ENCODE data around the gene OSBPL6. TPM values are rescaled to one million over a fixed set of nuclear protein-coding genes. Genes with fewer than 3 reads are reported as not detected.

Gene OSBPL6
- total RNA-seq, 2 donors from 2014 or later: 0.95 to 4.6 TPM

- Histone ChIP-seq H3K9me3 (no peaks in the 10 kb centered on the region), H3K27me3 (replicated peaks; ENCODE audit: insufficient read depth) (no peaks in the 10 kb centered on the region), H3K4me3 (no peak overlapping the region), H3K4me1 (ENCODE audit: control insufficient read depth in 1 of 2, low read depth in 2 of 2) (no peaks in the 10 kb centered on the region), H3K27ac (no peak overlapping the region), H3K36me3 (no peaks in the 10 kb centered on the region)
- DNase-seq (ENCODE audit: low spot score) (no peak), ATAC-seq (ENCODE audit: insufficient number of reproducible peaks, low FRiP score, low read depth) (no peak)
- no peak for TF ChIP-seq CTCF (IDR thresholded peaks at IDR 0.05)
These were observed 30.9 kb downstream of the OSBPL6 start for GRCh38 chr2:178225006-178225805.

DNA sequence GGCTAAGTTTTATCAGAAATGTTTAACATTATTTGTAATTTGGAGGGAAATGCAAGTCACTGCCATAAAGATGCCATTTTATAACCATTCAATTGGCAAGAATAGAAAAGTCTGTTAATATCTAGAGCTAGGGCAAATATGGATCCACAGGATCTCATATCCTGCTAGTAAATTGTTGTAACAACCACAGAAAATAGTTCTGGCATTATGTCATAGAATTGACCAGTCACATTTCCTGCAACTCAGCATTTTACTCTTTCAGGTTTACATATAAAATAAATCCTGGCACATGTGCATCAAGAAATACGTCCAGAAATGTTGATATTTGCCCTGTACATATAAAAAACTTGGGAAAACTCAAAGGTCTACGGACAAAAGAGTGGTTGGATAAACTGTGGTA is 32.9 kb downstream of the OSBPL6 start:
- no peaks in the 10 kb centered on the region for H3K4me1 ChIP-seq (ENCODE audit: control insufficient read depth in 1 of 2, low read depth in 2 of 2)
- no peak overlapping the region for H3K27ac ChIP-seq
- ATAC-seq (ENCODE audit: insufficient number of reproducible peaks, low FRiP score, low read depth) (no peak), DNase-seq (ENCODE audit: low spot score) (no peak)
- no peak overlapping the region for H3K4me3 ChIP-seq
- H3K36me3 ChIP-seq: no peaks in the 10 kb centered on the region
- no peak for TF ChIP-seq CTCF (IDR thresholded peaks at IDR 0.05)
- H3K27me3 ChIP-seq (replicated peaks; ENCODE audit: insufficient read depth): no peaks in the 10 kb centered on the region
- no peaks in the 10 kb centered on the region for H3K9me3 ChIP-seq

GRCh38 chr2:178229927-178230326 is 35.6 kb downstream of the OSBPL6 start:
- Histone ChIP-seq H3K27me3 (replicated peaks; ENCODE audit: insufficient read depth) (no peaks in the 10 kb centered on the region), H3K9me3 (no peaks in the 10 kb centered on the region), H3K36me3 (no peaks in the 10 kb centered on the region), H3K4me1 (ENCODE audit: control insufficient read depth in 1 of 2, low read depth in 2 of 2) (no peaks in the 10 kb centered on the region), H3K27ac (no peak overlapping the region), H3K4me3 (no peak overlapping the region)
- no peak for TF ChIP-seq CTCF (IDR thresholded peaks at IDR 0.05)
- DNase-seq (ENCODE audit: low spot score) (no peak), ATAC-seq (ENCODE audit: insufficient number of reproducible peaks, low FRiP score, low read depth) (no peak)

- ATAC-seq (ENCODE audit: insufficient number of reproducible peaks, low FRiP score, low read depth) (no peak), DNase-seq (ENCODE audit: low spot score) (no peak)
- TF ChIP-seq CTCF (IDR thresholded peaks at IDR 0.05): no peak
- H3K4me3 ChIP-seq: no peak overlapping the region
- no peaks in the 10 kb centered on the region for H3K4me1 ChIP-seq (ENCODE audit: control insufficient read depth in 1 of 2, low read depth in 2 of 2)
- H3K36me3 ChIP-seq: no peaks in the 10 kb centered on the region
- H3K9me3 ChIP-seq: no peaks in the 10 kb centered on the region
- no peak overlapping the region for H3K27ac ChIP-seq
- no peaks in the 10 kb centered on the region for H3K27me3 ChIP-seq (replicated peaks; ENCODE audit: insufficient read depth)
These were observed 36.1 kb downstream of the OSBPL6 start for GRCh38 chr2:178230396-178230795.

DNA sequence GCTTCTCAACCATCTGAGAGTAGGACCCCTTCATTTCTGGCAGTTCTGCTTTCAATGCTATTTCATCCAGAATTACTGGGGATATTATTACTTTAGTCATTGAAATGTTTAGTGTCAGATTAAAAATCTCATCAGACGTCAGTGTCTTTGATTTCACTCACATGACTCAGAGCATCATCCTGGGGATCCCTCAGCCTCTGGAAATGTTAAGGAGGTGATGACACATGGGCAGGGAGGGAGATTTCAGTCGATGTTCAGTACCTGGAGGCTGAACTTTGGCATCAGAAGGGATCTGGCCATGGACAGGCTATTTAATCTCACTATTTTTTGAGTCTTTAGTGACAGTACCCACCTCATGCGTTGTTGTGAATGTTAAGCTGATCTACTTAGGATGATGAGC is 39.1 kb downstream of the OSBPL6 start:
- Histone ChIP-seq H3K36me3 (no peaks in the 10 kb centered on the region), H3K27me3 (replicated peaks; ENCODE audit: insufficient read depth) (no peaks in the 10 kb centered on the region), H3K4me1 (ENCODE audit: control insufficient read depth in 1 of 2, low read depth in 2 of 2) (no peaks in the 10 kb centered on the region), H3K4me3 (no peak overlapping the region), H3K9me3 (no peaks in the 10 kb centered on the region), H3K27ac (no peak overlapping the region)
- DNase-seq (ENCODE audit: low spot score) (no peak), ATAC-seq (ENCODE audit: insufficient number of reproducible peaks, low FRiP score, low read depth) (no peak)
- no peak for TF ChIP-seq CTCF (IDR thresholded peaks at IDR 0.05)

Measured in thoracic aorta (tissue), 2 donors.